ENCODE results near the gene GPR173.

DNA sequence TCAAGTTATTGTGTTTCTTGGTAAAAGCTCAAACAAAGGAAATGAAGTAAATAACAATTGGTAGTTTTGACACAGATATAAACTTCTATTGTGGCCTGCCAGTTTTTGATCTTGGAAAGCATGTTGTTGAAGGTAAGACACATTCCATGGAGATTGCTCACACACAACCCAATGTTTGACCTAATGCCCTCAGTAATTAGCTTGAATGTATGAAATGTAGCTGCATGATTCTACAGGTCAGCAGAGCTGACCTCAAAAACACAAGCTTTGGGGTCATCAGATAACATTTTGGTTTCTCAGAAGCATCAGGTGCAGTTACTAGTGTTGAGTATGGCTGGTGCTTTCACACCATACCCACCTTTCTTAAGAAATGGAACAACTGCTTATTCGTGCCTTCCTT is 16.5 kb downstream of the GPR173 start:
- TF ChIP-seq, protein P1, sequence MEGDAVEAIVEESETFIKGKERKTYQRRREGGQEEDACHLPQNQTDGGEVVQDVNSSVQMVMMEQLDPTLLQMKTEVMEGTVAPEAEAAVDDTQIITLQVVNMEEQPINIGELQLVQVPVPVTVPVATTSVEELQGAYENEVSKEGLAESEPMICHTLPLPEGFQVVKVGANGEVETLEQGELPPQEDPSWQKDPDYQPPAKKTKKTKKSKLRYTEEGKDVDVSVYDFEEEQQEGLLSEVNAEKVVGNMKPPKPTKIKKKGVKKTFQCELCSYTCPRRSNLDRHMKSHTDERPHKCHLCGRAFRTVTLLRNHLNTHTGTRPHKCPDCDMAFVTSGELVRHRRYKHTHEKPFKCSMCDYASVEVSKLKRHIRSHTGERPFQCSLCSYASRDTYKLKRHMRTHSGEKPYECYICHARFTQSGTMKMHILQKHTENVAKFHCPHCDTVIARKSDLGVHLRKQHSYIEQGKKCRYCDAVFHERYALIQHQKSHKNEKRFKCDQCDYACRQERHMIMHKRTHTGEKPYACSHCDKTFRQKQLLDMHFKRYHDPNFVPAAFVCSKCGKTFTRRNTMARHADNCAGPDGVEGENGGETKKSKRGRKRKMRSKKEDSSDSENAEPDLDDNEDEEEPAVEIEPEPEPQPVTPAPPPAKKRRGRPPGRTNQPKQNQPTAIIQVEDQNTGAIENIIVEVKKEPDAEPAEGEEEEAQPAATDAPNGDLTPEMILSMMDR (IDR thresholded peaks at IDR 0.05 in 2 of 3, conservative IDR thresholded peaks at IDR 0.05 in 1 of 3; ENCODE audit: insufficient read depth in 2 of 3, low read depth in 1 of 3, low read length in 3 of 3) = no peak
- TF ChIP-seq ZNF584 (CRISPR knock-in tag; IDR thresholded peaks at IDR 0.05; ENCODE audit: low read depth) = no peak

All from K562 (cell line).